HL-60 (cell line): Measurements from ENCODE around the gene C1orf167.

ENCODE experiments used
- DNase-seq, 2 experiments: peaks; one replicate each; pipeline ENCODE4 v3.0.0-alpha.2; 2010 to 2020; ENCODE audit warnings: low read depth in 1 of 2, low spot score in 1 of 2
- H3K27ac ChIP-seq: fragments of 250-450 bp; sonication (Bioruptor Pico); replicated peaks from 2 replicates; pipeline ENCODE4 v1.5.1; 2020; ENCODE audit warnings: mild to moderate bottlenecking, moderate library complexity
- H3K27me3 ChIP-seq: fragments of 250-450 bp; sonication (Bioruptor Pico); 2 replicates; pipeline ENCODE4 v1.5.1; 2021; ENCODE audit warnings: mild to moderate bottlenecking, moderate library complexity; ENCODE audit not compliant: insufficient read depth, poor library complexity, severe bottlenecking
- H3K4me3 ChIP-seq: replicated peaks from 2 replicates; pipeline ENCODE4 v1.5.1; 2011; ENCODE audit warnings: mild to moderate bottlenecking, control low read depth, low read length; ENCODE audit not compliant: insufficient read depth
- GABPA ChIP-seq: IDR thresholded peaks from 2 replicates; pipeline ENCODE4 v1.6.1; 2012; ENCODE audit warnings: low read depth
- POLR2AphosphoS5 ChIP-seq: IDR thresholded peaks from 2 replicates; pipeline ENCODE4 v1.6.1; 2012; ENCODE audit warnings: low read depth
- REST ChIP-seq: IDR thresholded peaks from 2 replicates; pipeline ENCODE4 v1.6.1; 2012; ENCODE audit warnings: low read depth; ENCODE audit not compliant: insufficient replicate concordance
- SPI1 ChIP-seq: IDR thresholded peaks from 2 replicates; pipeline ENCODE4 v1.6.1; 2012; ENCODE audit warnings: low read depth, mild to moderate bottlenecking, borderline replicate concordance
- TF ChIP-seq, protein P1 (sequence below): IDR thresholded peaks from one replicate; pipeline ENCODE4 v1.5.1; 2011; ENCODE audit warnings: low read length, control low read depth, inconsistent platforms; ENCODE audit not compliant: insufficient read depth

C1orf167 gene

GRCh38 chr1:11714831-11715575, 47.0 kb upstream of the C1orf167 start:
- Histone ChIP-seq H3K27ac (no peak overlapping the region), H3K27me3 (no peaks in the 10 kb centered on the region), H3K4me3 (no peak overlapping the region)
- no peak for DNase-seq
- TF ChIP-seq GABPA: no peak
- no peak for TF ChIP-seq POLR2AphosphoS5

GRCh38 chr1:11719313-11720032, 42.5 kb upstream of the C1orf167 start:
- Histone ChIP-seq H3K27me3 (no peaks in the 10 kb centered on the region), H3K4me3 (peak overlapping the region; percentile 28), H3K27ac (peak overlapping the region; percentile 92)
- TF ChIP-seq, protein P1, sequence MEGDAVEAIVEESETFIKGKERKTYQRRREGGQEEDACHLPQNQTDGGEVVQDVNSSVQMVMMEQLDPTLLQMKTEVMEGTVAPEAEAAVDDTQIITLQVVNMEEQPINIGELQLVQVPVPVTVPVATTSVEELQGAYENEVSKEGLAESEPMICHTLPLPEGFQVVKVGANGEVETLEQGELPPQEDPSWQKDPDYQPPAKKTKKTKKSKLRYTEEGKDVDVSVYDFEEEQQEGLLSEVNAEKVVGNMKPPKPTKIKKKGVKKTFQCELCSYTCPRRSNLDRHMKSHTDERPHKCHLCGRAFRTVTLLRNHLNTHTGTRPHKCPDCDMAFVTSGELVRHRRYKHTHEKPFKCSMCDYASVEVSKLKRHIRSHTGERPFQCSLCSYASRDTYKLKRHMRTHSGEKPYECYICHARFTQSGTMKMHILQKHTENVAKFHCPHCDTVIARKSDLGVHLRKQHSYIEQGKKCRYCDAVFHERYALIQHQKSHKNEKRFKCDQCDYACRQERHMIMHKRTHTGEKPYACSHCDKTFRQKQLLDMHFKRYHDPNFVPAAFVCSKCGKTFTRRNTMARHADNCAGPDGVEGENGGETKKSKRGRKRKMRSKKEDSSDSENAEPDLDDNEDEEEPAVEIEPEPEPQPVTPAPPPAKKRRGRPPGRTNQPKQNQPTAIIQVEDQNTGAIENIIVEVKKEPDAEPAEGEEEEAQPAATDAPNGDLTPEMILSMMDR: peak; percentile 96
- TF ChIP-seq POLR2AphosphoS5 (peak; percentile 74), REST (peak; percentile 66), SPI1 (peak; percentile 51; the same call in 1 of the 2 replicates), GABPA (no peak)
- DNase-seq: peak; percentile 77 to 90

GRCh38 chr1:11720033-11720376, 42.0 kb upstream of the C1orf167 start:
- Histone ChIP-seq H3K27me3 (no peaks in the 10 kb centered on the region), H3K4me3 (no peak overlapping the region), H3K27ac (peak overlapping the region; percentile 92)
- DNase-seq: no peak
- TF ChIP-seq SPI1 (no peak), GABPA (no peak), REST (no peak), POLR2AphosphoS5 (no peak)
- TF ChIP-seq, protein P1: no peak

GRCh38 chr1:11720525-11720924, 41.5 kb upstream of the C1orf167 start:
- no peak for DNase-seq

More at GRCh38 chr1:11720525-11720924, 41.5 kb upstream of the C1orf167 start:
- no peaks in the 10 kb centered on the region for H3K27me3 ChIP-seq
- H3K27ac ChIP-seq: no peak overlapping the region
- TF ChIP-seq REST: no peak
- TF ChIP-seq GABPA: no peak
- no peak for TF ChIP-seq SPI1
- TF ChIP-seq, protein P1: no peak
- no peak for TF ChIP-seq POLR2AphosphoS5
- H3K4me3 ChIP-seq: no peak overlapping the region
